ENCODE measurements around the gene ASH1L. TPM values are rescaled to one million over a fixed set of nuclear protein-coding genes. Genes with fewer than 3 reads are reported as not detected.

ASH1L gene
- total RNA-seq, 1 experiment from 2014 or later: 30.5 TPM

DNA sequence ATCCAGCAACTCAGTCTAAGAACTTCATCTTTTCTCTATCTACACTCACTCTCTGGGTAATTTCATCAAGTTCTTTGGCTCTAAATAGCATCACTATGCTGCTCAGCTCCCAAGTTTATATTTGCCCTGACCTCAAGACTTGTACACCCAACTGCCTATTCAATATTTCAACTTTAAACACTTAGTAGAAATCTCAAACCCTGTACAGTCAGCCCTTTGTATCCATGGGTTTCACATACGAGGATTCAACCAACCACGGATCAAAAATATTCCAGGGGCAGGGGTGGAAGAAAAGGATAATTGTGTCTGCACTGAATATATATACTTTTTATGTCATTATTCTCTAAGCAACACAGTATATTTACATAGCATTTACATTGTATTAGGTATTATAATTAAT is 13.9 kb downstream of the ASH1L start:
- H3K9ac ChIP-seq (ENCODE audit: low read length): no peak overlapping the region
- H3K27ac ChIP-seq (ENCODE audit: low read depth, low read length): no peak overlapping the region
- H3K27me3 ChIP-seq (ENCODE audit: insufficient read depth, low read length): no peaks in the 10 kb centered on the region
- no peaks in the 10 kb centered on the region for H3K9me2 ChIP-seq (ENCODE audit: insufficient read depth)
- H3K4me2 ChIP-seq (ENCODE audit: low read length): no peak overlapping the region
- H3K79me2 ChIP-seq (ENCODE audit: insufficient read depth, low read length): peaks cover 98% of the 10 kb centered on the region
- no peaks in the 10 kb centered on the region for H3K4me1 ChIP-seq (ENCODE audit: control insufficient read depth in 1 of 2, insufficient read depth in 2 of 2, low read length in 2 of 2)
- ChIA-PET POLR2A (no interaction called here), CTCF (no interaction called here), RAD21 (ENCODE audit: low non-redundant PET in 1 of 2, low total read pairs in 2 of 2, uncharacterized antibody in 2 of 2, unreplicated experiment in 2 of 2) (no interaction called here)
- H2AFZ ChIP-seq (ENCODE audit: low read depth, low read length, poor library complexity, severe bottlenecking): no peak overlapping the region
- ATAC-seq (no peak), DNase-seq (ENCODE audit: low read depth, low spot score) (no peak)
- intact Hi-C loops (cut with micrococcal nuclease): no loop called here
- no TSS peak for BruUV-seq (replicated peaks)
- no peaks in the 10 kb centered on the region for H3K9me3 ChIP-seq (ENCODE audit: control insufficient read depth in 1 of 2, insufficient read depth in 1 of 2, low read depth in 1 of 2, low read length in 2 of 2)
- no peak overlapping the region for H3K4me3 ChIP-seq (replicated peaks in 1 of 2; ENCODE audit: low read depth in 1 of 2, low read length in 2 of 2)
- no peak for TF ChIP-seq ZFX (IDR thresholded peaks at IDR 0.05)
- no peak for TF ChIP-seq SRF (IDR thresholded peaks at IDR 0.05; ENCODE audit: low read depth)
- no peak for TF ChIP-seq EGR1 (IDR thresholded peaks at IDR 0.05; ENCODE audit: low read depth)
- TF ChIP-seq, protein P1, sequence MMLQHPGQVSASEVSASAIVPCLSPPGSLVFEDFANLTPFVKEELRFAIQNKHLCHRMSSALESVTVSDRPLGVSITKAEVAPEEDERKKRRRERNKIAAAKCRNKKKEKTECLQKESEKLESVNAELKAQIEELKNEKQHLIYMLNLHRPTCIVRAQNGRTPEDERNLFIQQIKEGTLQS (IDR thresholded peaks at IDR 0.05): no peak
- TF ChIP-seq, protein P2, sequence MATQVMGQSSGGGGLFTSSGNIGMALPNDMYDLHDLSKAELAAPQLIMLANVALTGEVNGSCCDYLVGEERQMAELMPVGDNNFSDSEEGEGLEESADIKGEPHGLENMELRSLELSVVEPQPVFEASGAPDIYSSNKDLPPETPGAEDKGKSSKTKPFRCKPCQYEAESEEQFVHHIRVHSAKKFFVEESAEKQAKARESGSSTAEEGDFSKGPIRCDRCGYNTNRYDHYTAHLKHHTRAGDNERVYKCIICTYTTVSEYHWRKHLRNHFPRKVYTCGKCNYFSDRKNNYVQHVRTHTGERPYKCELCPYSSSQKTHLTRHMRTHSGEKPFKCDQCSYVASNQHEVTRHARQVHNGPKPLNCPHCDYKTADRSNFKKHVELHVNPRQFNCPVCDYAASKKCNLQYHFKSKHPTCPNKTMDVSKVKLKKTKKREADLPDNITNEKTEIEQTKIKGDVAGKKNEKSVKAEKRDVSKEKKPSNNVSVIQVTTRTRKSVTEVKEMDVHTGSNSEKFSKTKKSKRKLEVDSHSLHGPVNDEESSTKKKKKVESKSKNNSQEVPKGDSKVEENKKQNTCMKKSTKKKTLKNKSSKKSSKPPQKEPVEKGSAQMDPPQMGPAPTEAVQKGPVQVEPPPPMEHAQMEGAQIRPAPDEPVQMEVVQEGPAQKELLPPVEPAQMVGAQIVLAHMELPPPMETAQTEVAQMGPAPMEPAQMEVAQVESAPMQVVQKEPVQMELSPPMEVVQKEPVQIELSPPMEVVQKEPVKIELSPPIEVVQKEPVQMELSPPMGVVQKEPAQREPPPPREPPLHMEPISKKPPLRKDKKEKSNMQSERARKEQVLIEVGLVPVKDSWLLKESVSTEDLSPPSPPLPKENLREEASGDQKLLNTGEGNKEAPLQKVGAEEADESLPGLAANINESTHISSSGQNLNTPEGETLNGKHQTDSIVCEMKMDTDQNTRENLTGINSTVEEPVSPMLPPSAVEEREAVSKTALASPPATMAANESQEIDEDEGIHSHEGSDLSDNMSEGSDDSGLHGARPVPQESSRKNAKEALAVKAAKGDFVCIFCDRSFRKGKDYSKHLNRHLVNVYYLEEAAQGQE (IDR thresholded peaks at IDR 0.05; ENCODE audit: low read depth): no peak
- TF ChIP-seq YY1 (IDR thresholded peaks at IDR 0.05; ENCODE audit: extremely low read depth, insufficient replicate concordance, low read depth, low read length): no peak
- TF ChIP-seq SP1 (IDR thresholded peaks at IDR 0.05; ENCODE audit: low read depth): no peak
- TF ChIP-seq ZNF274 (IDR thresholded peaks at IDR 0.05; ENCODE audit: low read depth, low read length): no peak
- no peak for TF ChIP-seq CEBPB (IDR thresholded peaks at IDR 0.05; ENCODE audit: low read depth)
- no peak for TF ChIP-seq EZH2phosphoT487 (IDR thresholded peaks at IDR 0.05; ENCODE audit: borderline replicate concordance)
- no peak for TF ChIP-seq JUND (IDR thresholded peaks at IDR 0.05)
- TF ChIP-seq TCF7L2 (IDR thresholded peaks at IDR 0.05; ENCODE audit: borderline replicate concordance, extremely low read depth, insufficient read depth, insufficient read length): no peak
- TF ChIP-seq, protein P3, sequence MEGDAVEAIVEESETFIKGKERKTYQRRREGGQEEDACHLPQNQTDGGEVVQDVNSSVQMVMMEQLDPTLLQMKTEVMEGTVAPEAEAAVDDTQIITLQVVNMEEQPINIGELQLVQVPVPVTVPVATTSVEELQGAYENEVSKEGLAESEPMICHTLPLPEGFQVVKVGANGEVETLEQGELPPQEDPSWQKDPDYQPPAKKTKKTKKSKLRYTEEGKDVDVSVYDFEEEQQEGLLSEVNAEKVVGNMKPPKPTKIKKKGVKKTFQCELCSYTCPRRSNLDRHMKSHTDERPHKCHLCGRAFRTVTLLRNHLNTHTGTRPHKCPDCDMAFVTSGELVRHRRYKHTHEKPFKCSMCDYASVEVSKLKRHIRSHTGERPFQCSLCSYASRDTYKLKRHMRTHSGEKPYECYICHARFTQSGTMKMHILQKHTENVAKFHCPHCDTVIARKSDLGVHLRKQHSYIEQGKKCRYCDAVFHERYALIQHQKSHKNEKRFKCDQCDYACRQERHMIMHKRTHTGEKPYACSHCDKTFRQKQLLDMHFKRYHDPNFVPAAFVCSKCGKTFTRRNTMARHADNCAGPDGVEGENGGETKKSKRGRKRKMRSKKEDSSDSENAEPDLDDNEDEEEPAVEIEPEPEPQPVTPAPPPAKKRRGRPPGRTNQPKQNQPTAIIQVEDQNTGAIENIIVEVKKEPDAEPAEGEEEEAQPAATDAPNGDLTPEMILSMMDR (IDR thresholded peaks at IDR 0.05 in 2 of 3, conservative IDR thresholded peaks at IDR 0.05 in 1 of 3; ENCODE audit: borderline replicate concordance in 1 of 3, insufficient read depth in 1 of 3, low read depth in 2 of 3, low read length in 2 of 3): no peak
- TF ChIP-seq FOSL1 (IDR thresholded peaks at IDR 0.05; ENCODE audit: low read depth): no peak
- no peak for TF ChIP-seq CBX3 (IDR thresholded peaks at IDR 0.05; ENCODE audit: low read depth)
- TF ChIP-seq POLR2AphosphoS5 (IDR thresholded peaks at IDR 0.05; ENCODE audit: low read depth, low read length): no peak
- TF ChIP-seq, protein P4, sequence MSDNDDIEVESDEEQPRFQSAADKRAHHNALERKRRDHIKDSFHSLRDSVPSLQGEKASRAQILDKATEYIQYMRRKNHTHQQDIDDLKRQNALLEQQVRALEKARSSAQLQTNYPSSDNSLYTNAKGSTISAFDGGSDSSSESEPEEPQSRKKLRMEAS (IDR thresholded peaks at IDR 0.05): no peak
- TF ChIP-seq RAD21 (IDR thresholded peaks at IDR 0.05; ENCODE audit: low read depth): no peak
- TF ChIP-seq, protein P5, sequence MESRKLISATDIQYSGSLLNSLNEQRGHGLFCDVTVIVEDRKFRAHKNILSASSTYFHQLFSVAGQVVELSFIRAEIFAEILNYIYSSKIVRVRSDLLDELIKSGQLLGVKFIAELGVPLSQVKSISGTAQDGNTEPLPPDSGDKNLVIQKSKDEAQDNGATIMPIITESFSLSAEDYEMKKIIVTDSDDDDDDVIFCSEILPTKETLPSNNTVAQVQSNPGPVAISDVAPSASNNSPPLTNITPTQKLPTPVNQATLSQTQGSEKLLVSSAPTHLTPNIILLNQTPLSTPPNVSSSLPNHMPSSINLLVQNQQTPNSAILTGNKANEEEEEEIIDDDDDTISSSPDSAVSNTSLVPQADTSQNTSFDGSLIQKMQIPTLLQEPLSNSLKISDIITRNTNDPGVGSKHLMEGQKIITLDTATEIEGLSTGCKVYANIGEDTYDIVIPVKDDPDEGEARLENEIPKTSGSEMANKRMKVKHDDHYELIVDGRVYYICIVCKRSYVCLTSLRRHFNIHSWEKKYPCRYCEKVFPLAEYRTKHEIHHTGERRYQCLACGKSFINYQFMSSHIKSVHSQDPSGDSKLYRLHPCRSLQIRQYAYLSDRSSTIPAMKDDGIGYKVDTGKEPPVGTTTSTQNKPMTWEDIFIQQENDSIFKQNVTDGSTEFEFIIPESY (IDR thresholded peaks at IDR 0.05; ENCODE audit: extremely low read depth, insufficient replicate concordance, low read length): no peak
- TF ChIP-seq EZH2 (IDR thresholded peaks at IDR 0.05): no peak
- H4K20me1 ChIP-seq (ENCODE audit: insufficient read depth): no peaks in the 10 kb centered on the region; the same call in 1 of the 2 replicates
- 0 out of 4 replicates have a peak, but pooled peaks cover 0 to 2% of the 10 kb centered on the region in 2 experiments for H3K36me3 ChIP-seq (ENCODE audit: control insufficient read depth in 1 of 2, insufficient read depth in 2 of 2, low read length in 2 of 2)

Measured in HCT116 (cell line).